ENCODE data around the gene KRT75. TPM values are rescaled to one million over a fixed set of nuclear protein-coding genes. Genes with fewer than 3 reads are reported as not detected.
A peak's percentile ranks its signal among the peaks of the same experiment; 100 is the strongest.

Gene KRT75
- total RNA-seq, 4 donors from 2014 or later, result 0.44 TPM; not detected in 3

- TF ChIP-seq CTCF (IDR thresholded peaks at IDR 0.05), result peak in 1 of 6 experiments; percentile 4
- TF ChIP-seq POLR2A (IDR thresholded peaks at IDR 0.05), result no peak
- 34 to 48% methylated on average over 9 of the region's 9 CpGs for WGBS, 2 donors
- H3K36me3 ChIP-seq, result no peaks in the 10 kb centered on the region
- H3K4me3 ChIP-seq, result no peak overlapping the region
- intact Hi-C loops (cut with DNase I), result no loop called here
- H3K27ac ChIP-seq, result peak overlapping the region; percentile 50 to 73 (median 61)
- peaks cover 20 to 74% (median 24%) of the 10 kb centered on the region in 3 donors for H3K4me1 ChIP-seq
- peaks cover 0 to 7% (median 0%) of the 10 kb centered on the region in 4 donors for H3K27me3 ChIP-seq
- H3K9me3 ChIP-seq, result no peaks in the 10 kb centered on the region
- no peak for DNase-seq
These were observed 7.2 kb upstream of the KRT75 start for GRCh38 chr12:52441320-52441911.

GRCh38 chr12:52440821-52441319, 6.7 kb upstream of the KRT75 start:
- no peak overlapping the region for H3K4me3 ChIP-seq
- DNase-seq, result no peak
- no peaks in the 10 kb centered on the region for H3K36me3 ChIP-seq
- WGBS, 2 donors, result 49 to 81% methylated on average over 3 to 5 of the region's 5 CpGs
- H3K9me3 ChIP-seq, result no peaks in the 10 kb centered on the region
- H3K4me1 ChIP-seq, result peaks cover 23 to 79% (median 30%) of the 10 kb centered on the region in 3 donors
- H3K27ac ChIP-seq, result peak overlapping the region; percentile 50 to 73 (median 61)
- TF ChIP-seq POLR2A (IDR thresholded peaks at IDR 0.05) (no peak), CTCF (IDR thresholded peaks at IDR 0.05) (no peak)
- peaks cover 0 to 7% (median 0%) of the 10 kb centered on the region in 4 donors for H3K27me3 ChIP-seq
- intact Hi-C loops (cut with DNase I), result no loop called here

GRCh38 chr12:52439845-52440244, 5.7 kb upstream of the KRT75 start:
- peaks cover 0 to 7% (median 0%) of the 10 kb centered on the region in 4 donors for H3K27me3 ChIP-seq
- WGBS, 2 donors, result 53 to 100% methylated on average over 1 to 2 of the region's 2 CpGs
- no peak overlapping the region for H3K4me3 ChIP-seq
- H3K27ac ChIP-seq, result peak overlapping the region in 1 of 4 donors; percentile 50
- intact Hi-C loops (cut with DNase I), result no loop called here
- H3K9me3 ChIP-seq, result no peaks in the 10 kb centered on the region
- DNase-seq, result no peak
- peaks cover 26 to 87% (median 38%) of the 10 kb centered on the region in 3 donors for H3K4me1 ChIP-seq
- H3K36me3 ChIP-seq, result no peaks in the 10 kb centered on the region
- TF ChIP-seq POLR2A (IDR thresholded peaks at IDR 0.05) (no peak), CTCF (IDR thresholded peaks at IDR 0.05) (no peak)

GRCh38 chr12:52439420-52439819, 5.2 kb upstream of the KRT75 start:
- peak overlapping the region in 2 of 4 donors; percentile 55 to 60 for H3K27ac ChIP-seq
- 61 to 72% methylated on average over 2 to 3 of the region's 8 CpGs for WGBS, 2 donors
- no peak overlapping the region for H3K4me3 ChIP-seq
- TF ChIP-seq POLR2A (IDR thresholded peaks at IDR 0.05) (no peak), CTCF (IDR thresholded peaks at IDR 0.05) (no peak)
- intact Hi-C loops (cut with DNase I), result no loop called here
- H3K9me3 ChIP-seq, result no peaks in the 10 kb centered on the region
- no peak for DNase-seq
- H3K27me3 ChIP-seq, result peaks cover 0 to 4% (median 0%) of the 10 kb centered on the region in 4 donors
- H3K4me1 ChIP-seq, result peaks cover 30 to 83% (median 38%) of the 10 kb centered on the region in 3 donors
- no peaks in the 10 kb centered on the region for H3K36me3 ChIP-seq
